ENCODE results near the gene CTDP1.
"Not testable (repeated sequence)": the region's sequence is repeated elsewhere in the genome, so short reads cannot be mapped to it uniquely, and the experiment has no call there.

CTDP1 gene

GRCh38 chr18:79712206-79712857, 32.7 kb downstream of the CTDP1 start:
- no peak for DNase-seq
- Mint-ChIP-seq H3K27ac (no peak overlapping the region), H3K27me3 (no peaks in the 10 kb centered on the region), H3K4me1 (ENCODE audit: low read depth) (peaks cover 8% of the 10 kb centered on the region), H3K36me3 (ENCODE audit: low read depth) (peaks cover 87% of the 10 kb centered on the region), H3K9me3 (no peaks in the 10 kb centered on the region), H3K4me3 (no peak overlapping the region)

- Mint-ChIP-seq H3K27me3 (no peaks in the 10 kb centered on the region), H3K9me3 (no peaks in the 10 kb centered on the region), H3K4me1 (ENCODE audit: low read depth) (peaks cover 2% of the 10 kb centered on the region), H3K36me3 (ENCODE audit: low read depth) (peaks cover 87% of the 10 kb centered on the region), H3K27ac (no peak overlapping the region), H3K4me3 (no peak overlapping the region)
- DNase-seq: no peak
Observed at GRCh38 chr18:79713341-79713740, 33.7 kb downstream of the CTDP1 start.

- Mint-ChIP-seq H3K4me1 (ENCODE audit: low read depth) (no peaks in the 10 kb centered on the region), H3K27me3 (no peaks in the 10 kb centered on the region), H3K9me3 (no peaks in the 10 kb centered on the region), H3K4me3 (no peak overlapping the region), H3K27ac (no peak overlapping the region), H3K36me3 (ENCODE audit: low read depth) (peaks cover 89% of the 10 kb centered on the region)
- DNase-seq: no peak
Observed at GRCh38 chr18:79714531-79715240, 35.1 kb downstream of the CTDP1 start.

- no peak overlapping the region for H3K4me3 Mint-ChIP-seq
- H3K27ac Mint-ChIP-seq: peak overlapping the region; percentile 51
- H3K27me3 Mint-ChIP-seq: no peaks in the 10 kb centered on the region
- H3K4me1 Mint-ChIP-seq (ENCODE audit: low read depth): no peaks in the 10 kb centered on the region
- no peaks in the 10 kb centered on the region for H3K9me3 Mint-ChIP-seq
- no peak for DNase-seq
- peaks cover 89% of the 10 kb centered on the region for H3K36me3 Mint-ChIP-seq (ENCODE audit: low read depth)
Observed at GRCh38 chr18:79715280-79715679, 35.7 kb downstream of the CTDP1 start.

GRCh38 chr18:79717059-79717458, 37.5 kb downstream of the CTDP1 start:
- no peaks in the 10 kb centered on the region for H3K9me3 Mint-ChIP-seq
- no peaks in the 10 kb centered on the region for H3K27me3 Mint-ChIP-seq
- DNase-seq: no peak
- H3K4me3 Mint-ChIP-seq: no peak overlapping the region
- H3K27ac Mint-ChIP-seq: no peak overlapping the region
- H3K4me1 Mint-ChIP-seq (ENCODE audit: low read depth): no peaks in the 10 kb centered on the region
- H3K36me3 Mint-ChIP-seq (ENCODE audit: low read depth): peaks cover 85% of the 10 kb centered on the region

- Mint-ChIP-seq H3K27ac (no peak overlapping the region), H3K36me3 (ENCODE audit: low read depth) (peaks cover 85% of the 10 kb centered on the region)
Observed at GRCh38 chr18:79717555-79718074, 38.0 kb downstream of the CTDP1 start.

GRCh38 chr18:79718126-79718525, 38.5 kb downstream of the CTDP1 start:
- H3K9me3 Mint-ChIP-seq: no peaks in the 10 kb centered on the region
- no peak overlapping the region for H3K27ac Mint-ChIP-seq
- H3K36me3 Mint-ChIP-seq (ENCODE audit: low read depth): peaks cover 85% of the 10 kb centered on the region
- H3K27me3 Mint-ChIP-seq: no peaks in the 10 kb centered on the region
- DNase-seq: no peak
- H3K4me3 Mint-ChIP-seq: no peak overlapping the region
- H3K4me1 Mint-ChIP-seq (ENCODE audit: low read depth): no peaks in the 10 kb centered on the region

More at GRCh38 chr18:79717555-79718074, 38.0 kb downstream of the CTDP1 start:
- no peaks in the 10 kb centered on the region for H3K27me3 Mint-ChIP-seq
- DNase-seq: no peak
- no peaks in the 10 kb centered on the region for H3K9me3 Mint-ChIP-seq
- H3K4me1 Mint-ChIP-seq (ENCODE audit: low read depth): no peaks in the 10 kb centered on the region
- H3K4me3 Mint-ChIP-seq: no peak overlapping the region

- H3K36me3 Mint-ChIP-seq (ENCODE audit: low read depth): peaks cover 87% of the 10 kb centered on the region
- no peak overlapping the region for H3K27ac Mint-ChIP-seq
- H3K27me3 Mint-ChIP-seq: no peaks in the 10 kb centered on the region
- H3K4me1 Mint-ChIP-seq (ENCODE audit: low read depth): peaks cover 2% of the 10 kb centered on the region
- no peaks in the 10 kb centered on the region for H3K9me3 Mint-ChIP-seq
- no peak overlapping the region for H3K4me3 Mint-ChIP-seq
- DNase-seq: no peak
Observed at GRCh38 chr18:79718878-79719477, 39.4 kb downstream of the CTDP1 start.

- H3K4me3 Mint-ChIP-seq; H3K27me3 Mint-ChIP-seq; H3K9me3 Mint-ChIP-seq; DNase-seq; H3K27ac Mint-ChIP-seq; H3K4me1 Mint-ChIP-seq (ENCODE audit: low read depth): not testable (repeated sequence)
- peaks cover 91% of the 10 kb centered on the region for H3K36me3 Mint-ChIP-seq (ENCODE audit: low read depth)
Observed at GRCh38 chr18:79719478-79720358, 40.1 kb downstream of the CTDP1 start.

- DNase-seq: no peak
Observed at GRCh38 chr18:79720359-79720733, 40.7 kb downstream of the CTDP1 start.

GRCh38 chr18:79723036-79723435, 43.4 kb downstream of the CTDP1 start:
- Mint-ChIP-seq H3K27ac (no peak overlapping the region), H3K9me3 (no peaks in the 10 kb centered on the region), H3K36me3 (ENCODE audit: low read depth) (peaks cover 95% of the 10 kb centered on the region), H3K4me1 (ENCODE audit: low read depth) (peaks cover 12% of the 10 kb centered on the region), H3K27me3 (no peaks in the 10 kb centered on the region), H3K4me3 (no peak overlapping the region)
- DNase-seq: no peak

More at GRCh38 chr18:79720359-79720733, 40.7 kb downstream of the CTDP1 start:
- no peak overlapping the region for H3K4me3 Mint-ChIP-seq
- no peaks in the 10 kb centered on the region for H3K9me3 Mint-ChIP-seq
- peaks cover 12% of the 10 kb centered on the region for H3K4me1 Mint-ChIP-seq (ENCODE audit: low read depth)
- H3K27ac Mint-ChIP-seq: no peak overlapping the region
- no peaks in the 10 kb centered on the region for H3K27me3 Mint-ChIP-seq
- peaks cover 92% of the 10 kb centered on the region for H3K36me3 Mint-ChIP-seq (ENCODE audit: low read depth)

GRCh38 chr18:79723628-79724027, 44.0 kb downstream of the CTDP1 start:
- Mint-ChIP-seq H3K27ac (peak overlapping the region; percentile 50), H3K4me3 (no peak overlapping the region), H3K4me1 (ENCODE audit: low read depth) (peaks cover 12% of the 10 kb centered on the region), H3K9me3 (no peaks in the 10 kb centered on the region), H3K27me3 (no peaks in the 10 kb centered on the region), H3K36me3 (ENCODE audit: low read depth) (peaks cover 95% of the 10 kb centered on the region)
- no peak for DNase-seq

GRCh38 chr18:79724299-79725080, 44.9 kb downstream of the CTDP1 start:
- Mint-ChIP-seq H3K27me3 (no peaks in the 10 kb centered on the region), H3K4me3 (no peak overlapping the region), H3K27ac (no peak overlapping the region), H3K9me3 (no peaks in the 10 kb centered on the region), H3K36me3 (ENCODE audit: low read depth) (peaks cover 95% of the 10 kb centered on the region), H3K4me1 (ENCODE audit: low read depth) (peaks cover 12% of the 10 kb centered on the region)
- DNase-seq: no peak

GRCh38 chr18:79725486-79725885, 45.9 kb downstream of the CTDP1 start:
- Mint-ChIP-seq H3K4me3 (no peak overlapping the region), H3K9me3 (no peaks in the 10 kb centered on the region), H3K36me3 (ENCODE audit: low read depth) (peaks cover 95% of the 10 kb centered on the region), H3K27ac (no peak overlapping the region), H3K27me3 (no peaks in the 10 kb centered on the region), H3K4me1 (ENCODE audit: low read depth) (peaks cover 12% of the 10 kb centered on the region)
- DNase-seq: no peak

Data from activated T-cell treated with anti-CD3 and anti-CD28 coated beads, Interleukin-2, amount 50 U/mL, for 24 hours (primary cell).